ENCODE results near the gene COL21A1.

The COL21A1 gene

DNA sequence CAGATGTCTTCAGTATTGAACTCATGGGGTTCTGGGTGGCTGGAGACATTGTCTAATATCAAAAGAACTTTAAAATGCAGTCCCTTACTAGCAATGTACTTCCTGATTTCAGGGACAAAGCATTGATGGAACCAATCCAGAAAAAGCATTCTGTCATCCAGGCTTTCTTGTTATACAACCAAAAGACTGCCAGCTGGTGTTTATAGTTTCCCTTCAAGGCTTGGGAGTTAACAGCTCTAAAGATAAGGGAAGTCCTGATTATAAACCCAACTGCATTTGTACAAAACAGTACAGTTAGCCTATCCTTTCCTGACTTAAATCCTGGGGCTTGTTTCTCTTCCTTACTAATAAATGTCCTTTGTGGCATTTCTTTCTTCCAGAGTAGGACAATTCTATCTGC, 160.0 kb downstream of the COL21A1 start:
- H3K9me3 ChIP-seq (ENCODE audit: control insufficient read depth, insufficient read depth, low read length) = no peaks in the 10 kb centered on the region
- no peak overlapping the region for H3K27ac ChIP-seq (ENCODE audit: low read depth, low read length)
- H3K27me3 ChIP-seq (ENCODE audit: control insufficient read depth, insufficient read depth, low read length) = no peaks in the 10 kb centered on the region
- no peaks in the 10 kb centered on the region for H3K36me3 ChIP-seq (ENCODE audit: control insufficient read depth, insufficient read depth, low read length)
- no peak overlapping the region for H3K9ac ChIP-seq (ENCODE audit: low read depth, low read length)
- H3K4me3 ChIP-seq (ENCODE audit: low read depth, low read length) = no peak overlapping the region
- peaks cover 10% of the 10 kb centered on the region for H3K4me1 ChIP-seq (ENCODE audit: control insufficient read depth, insufficient read depth, low read length)

DNA sequence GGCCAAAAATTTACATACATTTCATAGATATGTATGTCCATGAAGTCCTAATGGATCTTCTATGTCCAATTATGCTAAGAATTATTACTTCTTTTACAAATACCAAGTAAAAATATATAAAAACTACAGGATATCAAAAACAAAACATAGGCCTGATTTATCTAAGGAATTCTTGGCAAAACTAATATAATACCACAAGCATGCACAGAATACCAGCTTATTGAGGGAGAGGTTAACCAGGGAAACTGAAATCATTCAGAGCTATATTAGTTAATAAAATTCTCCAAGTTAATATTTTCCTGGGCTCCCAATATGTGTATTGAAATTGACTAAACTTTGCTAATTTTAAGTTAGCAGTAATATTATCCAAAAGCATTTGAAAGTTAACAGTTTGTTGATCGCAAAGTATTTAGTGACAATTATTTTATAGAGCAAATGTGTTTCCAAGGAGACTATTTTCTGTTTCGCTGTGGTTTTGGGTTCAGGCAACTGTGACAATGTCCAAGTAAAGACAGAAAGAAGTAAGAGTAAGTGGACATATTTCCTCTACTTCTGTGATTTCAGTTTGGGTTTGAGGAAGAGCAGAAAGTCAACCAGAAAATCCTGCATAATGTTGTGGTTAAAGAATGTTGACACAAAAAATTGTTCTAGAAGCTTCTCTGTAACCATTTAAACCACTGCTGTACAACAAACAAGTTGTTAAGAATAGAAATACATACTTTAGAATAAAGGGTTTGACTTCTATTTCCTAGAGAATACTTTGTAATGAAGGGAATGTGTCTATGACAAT, 167.4 kb downstream of the COL21A1 start:
- no peaks in the 10 kb centered on the region for H3K36me3 ChIP-seq (ENCODE audit: control insufficient read depth, insufficient read depth, low read length)
- no peaks in the 10 kb centered on the region for H3K4me1 ChIP-seq (ENCODE audit: control insufficient read depth, insufficient read depth, low read length)
- no peaks in the 10 kb centered on the region for H3K27me3 ChIP-seq (ENCODE audit: control insufficient read depth, insufficient read depth, low read length)
- no peak overlapping the region for H3K9ac ChIP-seq (ENCODE audit: low read depth, low read length)
- H3K27ac ChIP-seq (ENCODE audit: low read depth, low read length) = no peak overlapping the region
- H3K4me3 ChIP-seq (ENCODE audit: low read depth, low read length) = no peak overlapping the region
- peaks cover 4% of the 10 kb centered on the region; the same call in 1 of the 2 replicates for H3K9me3 ChIP-seq (ENCODE audit: control insufficient read depth, insufficient read depth, low read length)

DNA sequence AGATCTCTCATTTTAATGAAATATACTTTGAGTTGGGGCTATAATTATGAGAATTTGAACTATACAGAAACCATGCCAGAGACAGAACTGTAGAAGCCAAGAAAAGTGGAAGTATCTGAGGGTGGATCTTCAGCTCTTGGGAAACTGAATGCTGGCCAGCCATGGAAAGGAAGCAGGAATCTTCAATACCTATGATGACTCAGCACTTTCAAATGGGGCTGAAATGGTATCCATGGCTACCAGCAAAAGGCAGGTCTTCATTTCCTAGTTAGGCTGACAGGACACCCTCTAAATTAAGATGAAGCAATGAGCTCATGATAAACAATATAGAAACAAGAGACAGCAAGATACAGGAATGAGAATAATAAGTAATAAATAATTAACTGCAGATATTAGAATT, 171.3 kb downstream of the COL21A1 start:
- H3K4me3 ChIP-seq (ENCODE audit: low read depth, low read length) = no peak overlapping the region; the same call in 1 of the 2 replicates
- H3K9ac ChIP-seq (ENCODE audit: low read depth, low read length) = no peak overlapping the region
- H3K27ac ChIP-seq (ENCODE audit: low read depth, low read length) = no peak overlapping the region
- peaks cover 4% of the 10 kb centered on the region; the same call in 1 of the 2 replicates for H3K9me3 ChIP-seq (ENCODE audit: control insufficient read depth, insufficient read depth, low read length)
- H3K27me3 ChIP-seq (ENCODE audit: control insufficient read depth, insufficient read depth, low read length) = no peaks in the 10 kb centered on the region
- H3K36me3 ChIP-seq (ENCODE audit: control insufficient read depth, insufficient read depth, low read length) = no peaks in the 10 kb centered on the region
- no peaks in the 10 kb centered on the region for H3K4me1 ChIP-seq (ENCODE audit: control insufficient read depth, insufficient read depth, low read length)

DNA sequence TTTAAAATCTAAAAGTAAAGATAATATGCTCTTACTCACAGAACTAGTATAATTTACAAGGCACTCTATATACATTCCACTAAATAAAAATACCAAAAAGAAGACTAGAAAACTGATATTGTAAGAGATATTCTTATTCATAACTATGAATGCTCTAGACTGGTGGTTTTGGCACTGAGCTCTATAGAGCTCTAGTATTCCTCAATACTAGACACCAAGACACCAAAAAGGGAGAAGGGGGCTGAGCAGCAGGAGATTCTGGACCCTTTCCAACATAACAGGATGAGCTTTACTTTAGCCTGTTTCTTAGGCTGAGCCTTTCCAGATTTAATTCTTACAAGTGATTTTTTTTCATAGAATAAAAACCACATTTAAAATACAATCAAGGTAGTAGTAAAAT, 173.6 kb downstream of the COL21A1 start:
- no peaks in the 10 kb centered on the region for H3K27me3 ChIP-seq (ENCODE audit: control insufficient read depth, insufficient read depth, low read length)
- no peaks in the 10 kb centered on the region for H3K4me1 ChIP-seq (ENCODE audit: control insufficient read depth, insufficient read depth, low read length)
- peaks cover 4% of the 10 kb centered on the region; the same call in 1 of the 2 replicates for H3K9me3 ChIP-seq (ENCODE audit: control insufficient read depth, insufficient read depth, low read length)
- H3K27ac ChIP-seq (ENCODE audit: low read depth, low read length) = no peak overlapping the region
- no peak overlapping the region for H3K4me3 ChIP-seq (ENCODE audit: low read depth, low read length)
- H3K36me3 ChIP-seq (ENCODE audit: control insufficient read depth, insufficient read depth, low read length) = no peaks in the 10 kb centered on the region
- H3K9ac ChIP-seq (ENCODE audit: low read depth, low read length) = no peak overlapping the region

DNA sequence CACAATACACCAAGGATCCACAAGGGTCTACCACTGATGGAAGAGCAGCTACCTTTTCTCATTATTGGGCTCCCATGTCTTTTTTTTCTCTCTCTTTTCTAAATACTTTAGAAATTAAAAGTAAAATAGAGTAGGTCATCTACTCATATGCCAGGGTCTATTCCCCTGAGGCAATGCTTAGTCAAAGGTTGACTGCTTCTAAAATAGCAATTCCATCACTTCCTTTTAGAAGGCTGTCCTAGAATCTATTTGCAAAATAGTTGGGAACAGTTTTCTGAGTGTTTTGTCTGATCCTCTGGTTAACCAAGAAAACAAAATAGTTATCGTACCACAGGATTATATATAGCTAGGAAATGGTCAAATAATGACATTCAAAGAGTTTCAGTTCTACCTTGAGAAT, 174.1 kb downstream of the COL21A1 start:
- H3K4me3 ChIP-seq (ENCODE audit: low read depth, low read length) = no peak overlapping the region
- H3K9ac ChIP-seq (ENCODE audit: low read depth, low read length) = no peak overlapping the region
- H3K36me3 ChIP-seq (ENCODE audit: control insufficient read depth, insufficient read depth, low read length) = no peaks in the 10 kb centered on the region
- no peaks in the 10 kb centered on the region for H3K27me3 ChIP-seq (ENCODE audit: control insufficient read depth, insufficient read depth, low read length)
- H3K9me3 ChIP-seq (ENCODE audit: control insufficient read depth, insufficient read depth, low read length) = peaks cover 4% of the 10 kb centered on the region; the same call in 1 of the 2 replicates
- H3K27ac ChIP-seq (ENCODE audit: low read depth, low read length) = no peak overlapping the region
- no peaks in the 10 kb centered on the region for H3K4me1 ChIP-seq (ENCODE audit: control insufficient read depth, insufficient read depth, low read length)

DNA sequence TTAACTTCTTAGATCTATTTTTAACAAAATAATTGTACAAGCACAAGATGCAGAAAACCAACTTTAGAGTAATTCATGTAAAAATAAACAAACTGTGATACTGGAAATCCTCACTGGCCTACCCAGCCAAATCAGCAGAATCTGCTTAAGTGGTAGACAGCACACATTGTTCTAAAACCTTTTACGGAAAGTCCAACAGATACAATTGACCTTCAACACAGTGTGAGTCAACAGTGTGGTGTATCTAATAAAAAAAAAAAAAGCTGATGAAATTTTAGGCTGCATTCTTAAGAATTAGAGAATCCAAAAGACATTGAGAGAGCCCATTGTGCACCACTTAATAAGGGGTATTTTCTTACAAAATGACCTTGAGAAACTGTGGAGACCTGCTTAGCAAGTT, 174.5 kb downstream of the COL21A1 start:
- Histone ChIP-seq H3K36me3 (ENCODE audit: control insufficient read depth, insufficient read depth, low read length) (no peaks in the 10 kb centered on the region), H3K27ac (ENCODE audit: low read depth, low read length) (no peak overlapping the region)

DNA sequence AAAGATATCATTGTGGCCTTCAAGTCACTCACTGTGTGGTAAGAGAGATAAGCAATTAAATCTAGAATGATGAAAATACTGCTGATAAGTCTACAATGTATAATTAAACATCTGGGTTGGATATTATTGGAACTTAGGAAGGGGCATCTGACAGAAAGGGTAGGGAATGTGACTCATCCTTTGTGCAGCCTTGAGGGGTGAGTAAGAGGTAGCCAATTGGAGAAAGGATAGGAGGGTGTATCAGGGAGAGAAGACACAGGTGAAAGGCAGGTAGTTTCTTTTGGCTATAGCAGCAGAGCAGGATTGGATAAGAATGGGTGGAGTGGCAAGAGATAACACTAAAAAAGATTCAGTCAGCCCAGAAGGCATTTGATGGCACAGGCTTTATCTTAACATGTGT, 182.0 kb downstream of the COL21A1 start:
- H3K4me1 ChIP-seq (ENCODE audit: control insufficient read depth, insufficient read depth, low read length) = no peaks in the 10 kb centered on the region
- H3K9me3 ChIP-seq (ENCODE audit: control insufficient read depth, insufficient read depth, low read length) = no peaks in the 10 kb centered on the region
- no peaks in the 10 kb centered on the region for H3K27me3 ChIP-seq (ENCODE audit: control insufficient read depth, insufficient read depth, low read length)
- no peaks in the 10 kb centered on the region for H3K36me3 ChIP-seq (ENCODE audit: control insufficient read depth, insufficient read depth, low read length)
- no peak overlapping the region for H3K9ac ChIP-seq (ENCODE audit: low read depth, low read length)
- no peak overlapping the region for H3K27ac ChIP-seq (ENCODE audit: low read depth, low read length)
- H3K4me3 ChIP-seq (ENCODE audit: low read depth, low read length) = no peak overlapping the region

More for the DNA sequence above, 174.5 kb downstream of the COL21A1 start:
- H3K9me3 ChIP-seq (ENCODE audit: control insufficient read depth, insufficient read depth, low read length) = peaks cover 4% of the 10 kb centered on the region; the same call in 1 of the 2 replicates
- no peak overlapping the region for H3K9ac ChIP-seq (ENCODE audit: low read depth, low read length)
- H3K4me1 ChIP-seq (ENCODE audit: control insufficient read depth, insufficient read depth, low read length) = no peaks in the 10 kb centered on the region
- no peak overlapping the region for H3K4me3 ChIP-seq (ENCODE audit: low read depth, low read length)
- H3K27me3 ChIP-seq (ENCODE audit: control insufficient read depth, insufficient read depth, low read length) = no peaks in the 10 kb centered on the region

DNA sequence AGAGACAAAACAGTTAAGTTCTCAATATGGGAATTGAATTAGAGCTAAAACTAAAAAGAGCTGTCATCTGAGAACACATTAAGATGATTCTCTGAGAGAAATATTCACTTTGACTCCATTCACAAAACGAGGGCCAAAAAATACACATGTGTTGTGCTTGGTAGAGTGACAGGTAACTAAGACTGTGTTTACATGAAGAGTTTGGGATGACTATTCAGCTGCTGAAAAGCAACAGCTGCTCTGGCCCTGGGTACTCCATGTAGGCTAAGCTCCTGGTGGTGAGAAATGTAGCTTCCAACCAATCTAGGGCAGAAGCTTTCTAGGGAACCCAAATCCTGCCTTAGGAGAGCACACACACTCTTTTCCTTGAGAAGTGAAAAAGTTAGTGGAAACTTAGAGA, 184.5 kb downstream of the COL21A1 start:
- no peaks in the 10 kb centered on the region for H3K9me3 ChIP-seq (ENCODE audit: control insufficient read depth, insufficient read depth, low read length)
- no peak overlapping the region for H3K9ac ChIP-seq (ENCODE audit: low read depth, low read length)
- H3K4me3 ChIP-seq (ENCODE audit: low read depth, low read length) = no peak overlapping the region
- H3K27ac ChIP-seq (ENCODE audit: low read depth, low read length) = no peak overlapping the region
- no peaks in the 10 kb centered on the region for H3K27me3 ChIP-seq (ENCODE audit: control insufficient read depth, insufficient read depth, low read length)
- H3K4me1 ChIP-seq (ENCODE audit: control insufficient read depth, insufficient read depth, low read length) = no peaks in the 10 kb centered on the region
- no peaks in the 10 kb centered on the region for H3K36me3 ChIP-seq (ENCODE audit: control insufficient read depth, insufficient read depth, low read length)

DNA sequence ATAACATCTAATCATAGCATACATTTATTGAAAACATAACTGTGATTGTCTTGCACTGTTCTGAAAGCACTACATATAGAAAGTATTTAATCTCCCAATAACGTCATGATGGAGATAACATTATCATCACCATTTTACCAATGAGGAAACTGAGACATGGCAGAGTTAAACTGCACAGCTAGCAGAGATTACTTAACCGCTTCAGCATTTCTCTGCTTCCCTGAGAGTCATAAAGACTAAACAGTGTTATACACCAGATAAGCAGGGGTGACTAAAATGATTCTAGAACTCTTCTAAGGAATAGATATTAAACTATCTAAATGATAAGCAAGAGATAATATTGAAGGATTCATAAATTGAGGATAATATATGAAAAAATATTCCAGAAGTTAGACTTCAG, 188.7 kb downstream of the COL21A1 start:
- H3K4me3 ChIP-seq (ENCODE audit: low read depth, low read length) = no peak overlapping the region
- H3K9ac ChIP-seq (ENCODE audit: low read depth, low read length) = no peak overlapping the region
- H3K4me1 ChIP-seq (ENCODE audit: control insufficient read depth, insufficient read depth, low read length) = no peaks in the 10 kb centered on the region
- no peak overlapping the region for H3K27ac ChIP-seq (ENCODE audit: low read depth, low read length)
- no peaks in the 10 kb centered on the region for H3K9me3 ChIP-seq (ENCODE audit: control insufficient read depth, insufficient read depth, low read length)
- H3K36me3 ChIP-seq (ENCODE audit: control insufficient read depth, insufficient read depth, low read length) = no peaks in the 10 kb centered on the region
- no peaks in the 10 kb centered on the region for H3K27me3 ChIP-seq (ENCODE audit: control insufficient read depth, insufficient read depth, low read length)

DNA sequence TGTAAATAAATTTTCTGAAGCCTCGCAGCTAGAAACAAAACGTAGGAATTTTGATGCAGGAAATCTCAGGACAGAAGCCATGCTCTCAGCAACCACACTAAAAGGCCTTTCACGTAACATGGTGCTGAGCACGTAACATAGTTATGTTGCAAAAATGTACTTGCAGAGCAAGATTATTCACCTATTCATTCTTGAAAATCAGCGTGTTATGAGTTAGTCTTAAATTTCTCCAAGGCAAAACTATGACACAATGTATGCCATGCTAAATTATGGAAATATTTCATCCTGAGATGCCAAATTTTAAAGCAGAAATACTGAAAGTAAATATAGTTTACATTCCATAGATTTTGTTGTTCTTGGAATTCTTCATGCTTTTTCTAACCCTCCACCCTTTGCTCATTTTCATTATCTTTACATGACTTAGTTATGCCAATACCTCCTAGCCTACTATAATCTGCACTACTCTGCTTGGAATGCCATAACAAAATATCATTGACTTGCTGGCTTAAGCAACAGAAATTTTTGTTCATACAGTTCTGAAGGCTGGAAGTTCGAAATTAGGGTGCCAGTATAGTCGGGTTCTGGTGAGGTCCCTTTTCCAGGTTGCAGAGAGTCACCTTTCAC, 192.2 kb downstream of the COL21A1 start:
- H3K27me3 ChIP-seq (ENCODE audit: control insufficient read depth, insufficient read depth, low read length) = no peaks in the 10 kb centered on the region
- H3K36me3 ChIP-seq (ENCODE audit: control insufficient read depth, insufficient read depth, low read length) = no peaks in the 10 kb centered on the region
- no peak overlapping the region for H3K9ac ChIP-seq (ENCODE audit: low read depth, low read length)
- no peak overlapping the region for H3K27ac ChIP-seq (ENCODE audit: low read depth, low read length)
- no peaks in the 10 kb centered on the region for H3K4me1 ChIP-seq (ENCODE audit: control insufficient read depth, insufficient read depth, low read length)
- H3K9me3 ChIP-seq (ENCODE audit: control insufficient read depth, insufficient read depth, low read length) = no peaks in the 10 kb centered on the region
- no peak overlapping the region for H3K4me3 ChIP-seq (ENCODE audit: low read depth, low read length)

DNA sequence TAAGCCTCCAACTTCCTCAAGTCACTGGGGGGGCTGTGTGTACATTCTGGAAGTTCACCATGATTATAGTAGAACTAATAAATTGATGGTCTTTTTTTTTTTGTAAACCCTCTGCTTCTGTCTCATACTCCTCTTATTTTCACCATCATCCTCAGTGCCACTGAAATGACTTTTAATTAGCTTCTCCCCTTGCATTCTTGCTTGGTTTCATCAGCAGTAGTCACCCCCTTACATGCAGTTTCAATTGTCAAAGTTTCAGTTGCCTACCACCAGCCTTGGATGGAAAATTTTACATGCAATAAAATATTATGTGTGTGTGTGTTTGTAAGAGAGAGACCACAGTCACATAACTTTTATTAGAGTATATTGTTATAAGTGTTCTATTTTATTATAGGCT, 196.2 kb downstream of the COL21A1 start:
- no peaks in the 10 kb centered on the region for H3K27me3 ChIP-seq (ENCODE audit: control insufficient read depth, insufficient read depth, low read length)
- no peak overlapping the region for H3K4me3 ChIP-seq (ENCODE audit: low read depth, low read length)
- no peaks in the 10 kb centered on the region for H3K4me1 ChIP-seq (ENCODE audit: control insufficient read depth, insufficient read depth, low read length)
- no peaks in the 10 kb centered on the region for H3K9me3 ChIP-seq (ENCODE audit: control insufficient read depth, insufficient read depth, low read length)
- H3K36me3 ChIP-seq (ENCODE audit: control insufficient read depth, insufficient read depth, low read length) = no peaks in the 10 kb centered on the region
- no peak overlapping the region for H3K9ac ChIP-seq (ENCODE audit: low read depth, low read length)
- no peak overlapping the region for H3K27ac ChIP-seq (ENCODE audit: low read depth, low read length)
